HFF-Myc (cell line): ENCODE results near the gene FBXO24.
"Not testable (repeated sequence)": the region's sequence is repeated elsewhere in the genome, so short reads cannot be mapped to it uniquely, and the experiment has no call there.

Experiments used
- DNase-seq: peaks from one replicate; pipeline ENCODE4 v3.0.0-alpha.2; 2011; ENCODE audit warnings: low read depth; ENCODE audit errors: extremely low read depth
- H3K4me3 ChIP-seq: replicated peaks from 2 replicates; pipeline ENCODE4 v1.5.1; 2011; ENCODE audit warnings: low read depth, mild to moderate bottlenecking, control low read depth, low read length
- CTCF ChIP-seq: IDR thresholded peaks from 2 replicates; pipeline ENCODE4 v1.5.1; 2012; ENCODE audit warnings: mild to moderate bottlenecking, low read depth, low read length, control low read depth; ENCODE audit errors: missing control alignments

Gene FBXO24

GRCh38 chr7:100561491-100562194, 24.5 kb upstream of the FBXO24 start:
- DNase-seq: no peak
- no peak for TF ChIP-seq CTCF
- H3K4me3 ChIP-seq: no peak overlapping the region

DNA sequence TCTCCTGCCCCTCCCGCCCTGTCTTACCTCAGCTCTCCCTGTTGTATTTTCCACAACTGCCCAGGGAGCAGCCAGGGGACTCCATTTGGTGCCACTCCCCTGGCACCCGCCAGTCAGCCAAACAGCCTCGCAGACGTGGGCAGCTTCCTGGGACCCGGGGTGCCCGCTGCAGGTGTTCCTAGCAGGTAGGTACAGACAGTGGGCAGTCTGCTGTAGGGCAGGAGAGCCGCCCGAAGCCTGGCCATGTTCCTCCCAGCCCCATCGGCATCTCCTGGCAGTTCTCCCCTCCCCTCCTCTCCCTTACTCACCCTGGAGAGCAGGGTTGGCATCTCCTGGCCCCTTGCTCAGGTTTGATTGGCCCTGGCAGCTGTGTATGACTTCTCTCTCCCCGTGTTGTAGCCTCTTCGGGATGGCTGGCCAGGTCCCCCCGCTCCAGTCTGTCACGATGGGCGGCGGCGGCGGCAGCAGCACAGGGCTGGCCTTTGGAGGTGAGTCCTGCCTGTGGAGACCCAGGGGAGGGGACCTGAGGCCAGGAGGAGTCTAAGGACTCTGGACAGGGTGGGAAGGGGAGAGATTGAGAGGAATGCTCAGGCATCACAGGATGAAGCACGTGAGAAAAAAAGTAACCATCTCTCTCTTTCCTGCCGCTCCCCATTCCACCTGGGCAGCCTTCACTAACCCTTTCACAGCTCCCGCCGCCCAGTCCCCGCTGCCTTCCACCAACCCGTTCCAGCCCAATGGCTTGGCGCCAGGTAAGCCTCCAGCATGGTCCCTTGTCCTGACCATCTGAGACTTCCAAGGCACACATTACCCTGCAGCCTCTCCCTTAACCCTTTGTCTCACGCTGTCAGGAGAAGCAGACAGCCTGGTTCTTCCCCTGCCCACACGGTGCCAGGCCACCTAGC, 23.7 kb upstream of the FBXO24 start:
- no peak for TF ChIP-seq CTCF
- no peak overlapping the region for H3K4me3 ChIP-seq
- DNase-seq: no peak

DNA sequence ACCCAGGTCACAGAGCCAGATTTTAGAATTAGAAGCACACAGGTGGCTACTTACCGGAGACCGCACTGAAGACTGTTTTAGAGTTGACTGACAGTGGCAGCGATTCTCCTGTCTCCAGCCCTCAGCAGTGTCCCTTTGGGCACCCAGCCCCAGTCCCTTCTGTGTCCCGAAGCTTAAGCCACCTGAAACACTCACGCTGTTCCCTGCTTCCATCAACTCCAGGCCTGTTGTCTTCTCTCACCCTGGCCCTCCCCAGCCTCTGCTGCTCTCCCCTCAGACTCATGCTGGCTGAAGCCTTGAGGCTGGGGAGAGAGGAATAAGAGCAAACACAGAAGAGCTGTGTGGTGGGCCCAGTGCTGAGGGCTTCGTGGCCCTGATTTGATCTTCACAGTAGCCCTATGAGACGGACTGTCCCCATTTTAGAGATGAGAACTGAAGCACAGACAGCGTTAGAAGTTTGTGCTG, 23.0 kb upstream of the FBXO24 start:
- no peak for TF ChIP-seq CTCF
- no peak overlapping the region for H3K4me3 ChIP-seq
- no peak for DNase-seq

DNA sequence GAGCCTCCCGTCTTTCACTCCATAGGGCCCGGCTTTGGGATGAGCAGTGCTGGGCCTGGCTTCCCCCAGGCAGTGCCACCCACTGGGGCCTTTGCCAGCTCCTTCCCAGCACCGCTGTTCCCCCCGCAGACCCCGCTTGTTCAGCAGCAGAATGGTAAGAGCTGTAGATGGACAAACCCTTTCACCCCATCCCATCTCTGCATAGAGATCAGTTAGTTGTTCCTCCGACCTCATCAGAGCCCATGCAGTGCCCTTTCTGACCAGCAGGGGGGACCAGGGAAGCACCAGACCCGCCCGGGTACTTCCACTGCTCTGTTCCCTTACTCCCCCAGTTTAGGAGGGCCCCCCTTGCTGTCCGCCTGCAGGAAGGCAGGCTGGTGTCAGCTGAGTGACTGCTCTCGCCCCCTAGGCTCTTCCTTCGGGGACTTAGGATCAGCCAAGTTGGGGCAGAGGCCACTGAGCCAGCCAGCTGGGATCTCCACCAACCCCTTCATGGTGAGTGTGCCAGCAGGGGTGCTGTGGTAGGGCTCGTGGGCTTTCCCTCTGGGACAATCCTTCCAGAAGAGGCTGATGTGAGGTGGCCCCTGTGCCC, 22.2 kb upstream of the FBXO24 start:
- H3K4me3 ChIP-seq: no peak overlapping the region
- no peak for DNase-seq
- peak; percentile 99 for TF ChIP-seq CTCF

- H3K4me3 ChIP-seq, DNase-seq: not testable (repeated sequence)
Measured at GRCh38 chr7:100564405-100564804, 21.7 kb upstream of the FBXO24 start.

DNA sequence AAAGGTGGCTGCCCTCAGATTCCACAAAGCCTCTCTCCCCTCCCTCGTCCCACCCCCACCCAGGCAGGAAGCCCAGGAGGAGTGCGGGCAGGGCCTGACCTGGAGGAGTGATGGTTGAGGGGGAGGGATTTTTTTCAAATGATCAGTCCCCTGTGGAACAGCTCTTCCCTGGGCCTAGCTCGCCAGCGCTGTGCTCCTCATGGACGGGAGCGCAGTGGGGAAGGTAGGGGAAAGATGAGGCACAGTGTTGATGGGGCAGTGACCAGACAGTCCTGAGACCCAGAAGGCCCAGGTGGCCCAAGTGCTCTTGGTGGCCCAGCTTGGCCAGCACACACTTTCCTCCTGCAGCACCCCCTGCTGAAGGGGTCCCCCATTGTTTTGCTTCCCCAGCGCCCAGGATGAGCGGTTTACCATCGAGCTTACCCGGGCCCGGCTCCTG, 21.0 kb upstream of the FBXO24 start:
- no peak for TF ChIP-seq CTCF
- H3K4me3 ChIP-seq: no peak overlapping the region
- no peak for DNase-seq

DNA sequence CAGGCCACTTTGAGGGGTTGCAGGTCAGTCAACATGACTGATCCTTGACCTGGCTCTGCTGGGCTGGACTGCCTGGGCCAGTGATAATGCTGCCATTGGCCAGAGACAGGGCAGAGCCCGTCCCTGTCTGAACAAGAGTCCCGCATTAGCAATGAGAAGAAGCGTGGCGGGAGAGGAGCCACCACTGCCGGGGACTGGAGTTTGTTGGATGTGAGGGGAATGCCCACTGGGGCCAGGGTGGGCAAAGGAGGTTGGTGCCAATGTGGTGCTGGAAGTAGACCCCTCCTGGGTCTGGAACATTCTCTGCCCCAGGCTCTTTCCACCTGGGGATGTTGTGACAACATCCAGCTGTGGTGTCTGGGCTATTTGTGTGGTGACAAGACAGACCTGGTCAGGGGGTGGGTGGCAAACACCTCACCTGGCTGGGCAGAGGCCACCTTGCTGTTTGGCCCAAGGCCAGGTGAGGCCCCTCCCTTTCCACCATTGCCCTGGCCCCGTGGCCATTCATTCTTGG, 20.1 kb upstream of the FBXO24 start:
- no peak for DNase-seq
- no peak for TF ChIP-seq CTCF
- H3K4me3 ChIP-seq: no peak overlapping the region
